IMR-90 (cell line): Measurements from ENCODE around the gene FBXL16. TPM values are rescaled to one million over a fixed set of nuclear protein-coding genes. Genes with fewer than 3 reads are reported as not detected.

Source experiments
- ATAC-seq: fragments of 200-7000 bp; cut with Tn5 transposase; 2 replicates; pipeline ENCODE4 v1.9.1; 2020; ENCODE audit warnings: low read depth, mild to moderate bottlenecking, moderate library complexity
- BruUV-seq: library from RNA; stranded (reverse); fragments of 400-500 nt; replicated peaks from 2 replicates; lab custom pipeline; 2021; lab: Mats Ljungman, UMichigan
- CTCF ChIA-PET: fragments of 300-600 bp; formaldehyde crosslinking; extraction: SDS; loops from one replicate; lab custom pipeline; 2021; ENCODE audit warnings: antibody characterized with exemption; lab: Yijun Ruan, JAX
- POLR2A ChIA-PET: fragments of 300-600 bp; sonication (Branson Sonifier 250); formaldehyde crosslinking; loops from one replicate; lab custom pipeline; 2022; ENCODE audit warnings: antibody characterized with exemption; ENCODE audit not compliant: unreplicated experiment; lab: Charles Lee
- DNase-seq: peaks from one replicate; pipeline ENCODE4 v3.0.0; 2013
- H2AFZ ChIP-seq: replicated peaks from 2 replicates; pipeline ENCODE3; 2013; ENCODE audit warnings: low read length, mild to moderate bottlenecking; ENCODE audit not compliant: poor library complexity
- H2AK5ac ChIP-seq: 2 replicates; pipeline ENCODE4 v1.6.1; 2013; ENCODE audit warnings: low read depth, low read length, inconsistent platforms
- H2AK9ac ChIP-seq: replicated peaks from 2 replicates; pipeline ENCODE3; 2013; ENCODE audit warnings: mild to moderate bottlenecking, low read depth, low read length, moderate library complexity; ENCODE audit not compliant: poor library complexity
- H2BK120ac ChIP-seq: 2 replicates; pipeline ENCODE4 v1.6.1; 2013; ENCODE audit warnings: low read depth, low read length, inconsistent platforms
- H2BK15ac ChIP-seq: 3 replicates; pipeline ENCODE4 v1.6.1; 2013; ENCODE audit warnings: low read depth, low read length, inconsistent platforms
- H2BK20ac ChIP-seq: 2 replicates; pipeline ENCODE4 v1.6.1; 2013; ENCODE audit warnings: low read depth, mild to moderate bottlenecking, inconsistent platforms, low read length, moderate library complexity
- H2BK5ac ChIP-seq: 2 replicates; pipeline ENCODE4 v1.6.1; 2013; ENCODE audit warnings: mild to moderate bottlenecking, low read depth, low read length, inconsistent platforms; ENCODE audit not compliant: poor library complexity, severe bottlenecking
- H3K14ac ChIP-seq: replicated peaks from 2 replicates; pipeline ENCODE4 v1.6.1; 2013; ENCODE audit warnings: low read depth, low read length, inconsistent platforms
- H3K18ac ChIP-seq: 2 replicates; pipeline ENCODE4 v1.6.1; 2013; ENCODE audit warnings: low read depth, low read length, control low read depth
- H3K23ac ChIP-seq: 2 replicates; pipeline ENCODE4 v1.6.1; 2013; ENCODE audit warnings: low read depth, low read length, inconsistent platforms
- H3K27ac ChIP-seq: 2 replicates; pipeline ENCODE4 v1.5.1; 2013; ENCODE audit warnings: mild to moderate bottlenecking, control low read depth, low read length; ENCODE audit not compliant: insufficient read depth
- H3K27me3 ChIP-seq: 2 replicates; pipeline ENCODE4 v1.6.1; 2013; ENCODE audit warnings: low read length; ENCODE audit not compliant: control insufficient read depth, insufficient read depth
- H3K36me3 ChIP-seq: 2 replicates; pipeline ENCODE4 v1.6.1; 2013; ENCODE audit warnings: low read length, mixed read lengths; ENCODE audit not compliant: control insufficient read depth, insufficient read depth
- H3K4ac ChIP-seq: 2 replicates; pipeline ENCODE4 v1.6.1; 2013; ENCODE audit warnings: low read depth, low read length, inconsistent platforms
- H3K4me1 ChIP-seq: 2 replicates; pipeline ENCODE4 v1.6.1; 2013; ENCODE audit warnings: low read length, mixed read lengths; ENCODE audit not compliant: control insufficient read depth, insufficient read depth
- H3K4me2 ChIP-seq: 2 replicates; pipeline ENCODE4 v1.6.1; 2013; ENCODE audit warnings: low read depth, mild to moderate bottlenecking, control low read depth, low read length, moderate library complexity
- H3K4me3 ChIP-seq: 2 replicates; pipeline ENCODE4 v1.5.1; 2013; ENCODE audit warnings: low read depth, mild to moderate bottlenecking, control low read depth, low read length, moderate library complexity; ENCODE audit not compliant: insufficient read depth
- H3K56ac ChIP-seq: 2 replicates; pipeline ENCODE4 v1.6.1; 2013; ENCODE audit warnings: low read length, inconsistent platforms; ENCODE audit not compliant: insufficient read depth; ENCODE audit errors: extremely low read depth
- H3K79me1 ChIP-seq, 2 experiments: 2 replicates each; pipeline ENCODE4 v1.6.1; 2013; ENCODE audit warnings: low read length in 2 of 2, inconsistent platforms in 1 of 2, low read depth in 1 of 2
- H3K9ac ChIP-seq: 2 replicates; pipeline ENCODE4 v1.6.1; 2013; ENCODE audit warnings: low read depth, low read length, control low read depth
- H3K9me1 ChIP-seq: 2 replicates; pipeline ENCODE4 v1.6.1; 2013; ENCODE audit warnings: low read length, inconsistent platforms; ENCODE audit not compliant: insufficient read depth
- H3K9me3 ChIP-seq: 2 replicates; pipeline ENCODE4 v1.6.1; 2013; ENCODE audit warnings: low read length; ENCODE audit not compliant: control insufficient read depth, insufficient read depth
- H4K20me1 ChIP-seq: 2 replicates; pipeline ENCODE4 v1.6.1; 2013; ENCODE audit warnings: low read length, inconsistent platforms; ENCODE audit not compliant: insufficient read depth
- H4K5ac ChIP-seq: 2 replicates; pipeline ENCODE4 v1.6.1; 2013; ENCODE audit warnings: mild to moderate bottlenecking, low read depth, low read length, control low read depth
- H4K8ac ChIP-seq, 2 experiments: 2 replicates each; pipeline ENCODE4 v1.6.1; 2013; ENCODE audit warnings: low read depth in 2 of 2, low read length in 2 of 2, control low read depth in 1 of 2, inconsistent platforms in 1 of 2
- H4K91ac ChIP-seq: 2 replicates; pipeline ENCODE4 v1.6.1; 2013; ENCODE audit warnings: low read depth, low read length, inconsistent platforms; ENCODE audit not compliant: insufficient read depth
- NFE2L2 ChIP-seq: fragments of 150-350 bp; IDR thresholded peaks from 2 replicates; pipeline ENCODE4 v1.6.1; 2016; ENCODE audit warnings: low read depth, mild to moderate bottlenecking, low read length
- WGBS, 2 experiments: methylation state at CpG; one replicate each; pipeline versions ENCODE4 v1.1.5 to v1.1.7; 2013; ENCODE audit warnings: missing lambda C conversion rate in 2 of 2; ENCODE audit not compliant: insufficient read length in 1 of 2; ENCODE audit errors: extremely low coverage in 2 of 2; 5-methylcytosine and 5-hydroxymethylcytosine counted together
- dilution Hi-C: fragments of 300-500 bp; cut with HindIII; formaldehyde crosslinking; loops from one replicate; pipeline ENCODE4 v1.14.3; 2018; ENCODE audit warnings: low sequenced_read_pairs; ENCODE audit not compliant: unreplicated experiment
- in situ Hi-C: fragments of 300-500 bp; cut with MboI; formaldehyde crosslinking; loops from 3 replicates; pipeline ENCODE4 v1.14.3; 2019; ENCODE audit warnings: low sequenced_read_pairs, inconsistent platforms, mixed read lengths
- intact Hi-C: fragments of 100-400 bp; cut with micrococcal nuclease; formaldehyde crosslinking; loops from 2 replicates; pipeline ENCODE4 v1.10.0; 2022
- polyA plus RNA-seq, 3 experiments: library from polyadenylated mRNA; depleted of rRNA; stranded (reverse); fragments of >200 nt; gene quantifications; 2 replicates each; pipeline ENCODE4 v1.2.3, GENCODE V29; 2012; ENCODE audit warnings: low replicate concordance in 1 of 3
- total RNA-seq: library from RNA; depleted of rRNA; stranded (reverse); fragments of >200 nt; gene quantifications from 2 replicates; pipeline ENCODE4 v1.2.3, GENCODE V29; 2012

The FBXL16 gene
- total and polyA plus RNA-seq, 2 of the 4 experiments (the other 2 are of a cell fraction) = 0.18 to 2.2 TPM

GRCh38 chr16:694187-694862 is 11.3 kb downstream of the FBXL16 start:
- H4K20me1 ChIP-seq = peaks cover 4% of the 10 kb centered on the region; the same call in 1 of the 2 replicates
- no peaks in the 10 kb centered on the region; the same call in 1 of the 2 replicates for H3K9me3 ChIP-seq
- H2BK120ac ChIP-seq = no peak overlapping the region
- intact Hi-C loops (no loop called here), in situ Hi-C loops (no loop called here), dilution Hi-C loops (no loop called here)
- no peak overlapping the region for H4K5ac ChIP-seq
- no peak overlapping the region for H4K8ac ChIP-seq
- H3K27me3 ChIP-seq = peaks cover 53% of the 10 kb centered on the region
- no peak overlapping the region for H3K4me2 ChIP-seq
- BruUV-seq = no TSS peak
- no peak overlapping the region for H3K4me3 ChIP-seq
- no peak overlapping the region for H3K56ac ChIP-seq
- 1% methylated on average over 15 of the region's 64 CpGs; no CpG with 5 or more reads in 1 of the 2 experiments for WGBS, 2 experiments
- CTCF ChIA-PET = no interaction called here
- no peak overlapping the region for H4K91ac ChIP-seq
- no peak overlapping the region for H2BK20ac ChIP-seq
- H3K79me1 ChIP-seq = peaks cover 5 to 7% of the 10 kb centered on the region in 2 experiments; a peak in 3 of 4 replicates
- H3K27ac ChIP-seq = no peak overlapping the region
- H3K14ac ChIP-seq = no peak overlapping the region
- H3K36me3 ChIP-seq = no peaks in the 10 kb centered on the region
- peaks cover 7% of the 10 kb centered on the region for H3K9me1 ChIP-seq
- H3K9ac ChIP-seq = no peak overlapping the region
- POLR2A ChIA-PET = no interaction called here
- H3K18ac ChIP-seq = no peak overlapping the region
- DNase-seq (no peak), ATAC-seq (no peak)
- H3K23ac ChIP-seq = no peak overlapping the region
- no peak overlapping the region for H2AK5ac ChIP-seq
- H2AFZ ChIP-seq = no peak overlapping the region
- no peak overlapping the region for H2AK9ac ChIP-seq
- no peak for TF ChIP-seq NFE2L2
- H2BK5ac ChIP-seq = no peak overlapping the region
- H3K4ac ChIP-seq = no peak overlapping the region
- H3K4me1 ChIP-seq = peaks cover 7% of the 10 kb centered on the region; the same call in 1 of the 2 replicates
- no peak overlapping the region for H2BK15ac ChIP-seq
